Sigmoid colon (tissue), 3 donors: ENCODE data around the gene ZBED5.

Experiments
- CTCF ChIP-seq, 4 experiments: fragments of 450-650 bp in 3 of 4; fragments of 200-600 bp in 1 of 4; IDR thresholded peaks; one replicate each; pipeline ENCODE4 v1.5.1; 2016 to 2019; ENCODE audit warnings: antibody characterized with exemption in 4 of 4, mild to moderate bottlenecking in 3 of 4, moderate library complexity in 2 of 4
- POLR2A ChIP-seq, 2 donors: fragments of 450-650 bp; IDR thresholded peaks; one replicate each; pipeline ENCODE4 v1.6.1; 2016; ENCODE audit warnings: antibody characterized with exemption in 2 of 2, mild to moderate bottlenecking in 2 of 2, moderate library complexity in 2 of 2

- TF ChIP-seq POLR2A (IDR thresholded peaks at IDR 0.05) (no peak), CTCF (IDR thresholded peaks at IDR 0.05) (no peak)
These were observed 28.9 kb upstream of the ZBED5 start for GRCh38 chr11:10886652-10887250.
